OCI-LY3 (cell line): ENCODE results near the gene GRP.

Experiments used
- H2AFZ ChIP-seq: fragments of 200-600, 300-600 bp; shearing (Covaris generic); 2 replicates; pipeline ENCODE4 v1.6.0; 2014; ENCODE audit warnings: antibody characterized with exemption, low read depth, low read length
- H3K27ac ChIP-seq: fragments of 200-600, 300-600 bp; sonication (generic); 2 replicates; pipeline ENCODE4 v1.5.1; 2014; ENCODE audit warnings: mild to moderate bottlenecking, low read length, moderate library complexity, mixed read lengths
- H3K27me3 ChIP-seq: fragments of 200-600, 300-600 bp; sonication (generic); 2 replicates; pipeline ENCODE4 v1.6.1; 2014; ENCODE audit warnings: low read depth, low read length, mixed read lengths
- H3K36me3 ChIP-seq: fragments of 200-600, 300-600 bp; sonication (generic); replicated peaks from 2 replicates; pipeline ENCODE3; 2014; ENCODE audit warnings: low read depth, low read length, mixed read lengths
- H3K4me1 ChIP-seq: fragments of 300-600, 200-600 bp; sonication (generic); 2 replicates; pipeline ENCODE4 v1.6.1; 2014; ENCODE audit warnings: low read length, mixed read lengths
- H3K4me2 ChIP-seq: fragments of 200-600, 300-600 bp; sonication (generic); 2 replicates; pipeline ENCODE4 v1.6.1; 2014; ENCODE audit warnings: low read length, mixed read lengths
- H3K4me3 ChIP-seq: fragments of 300-600, 200-600 bp; sonication (generic); 2 replicates; pipeline ENCODE4 v1.5.1; 2014; ENCODE audit warnings: antibody characterized with exemption, mild to moderate bottlenecking, low read length, moderate library complexity
- H3K79me2 ChIP-seq: fragments of 300-600, 200-600 bp; shearing (Covaris generic); 2 replicates; pipeline ENCODE4 v1.6.1; 2014; ENCODE audit warnings: mild to moderate bottlenecking, low read length, mixed read lengths
- H3K9ac ChIP-seq: fragments of 300-600, 200-600 bp; shearing (Covaris generic); 2 replicates; pipeline ENCODE4 v1.6.0; 2014; ENCODE audit warnings: mild to moderate bottlenecking, low read length, moderate library complexity
- H3K9me3 ChIP-seq: fragments of 200-600, 300-600 bp; shearing (Covaris generic); 2 replicates; pipeline ENCODE4 v1.6.1; 2014; ENCODE audit warnings: low read length, mixed read lengths; ENCODE audit not compliant: insufficient read depth
- H4K20me1 ChIP-seq: fragments of 200-600, 300-600 bp; sonication (generic); 2 replicates; pipeline ENCODE4 v1.6.1; 2016; ENCODE audit warnings: low read length, mixed read lengths; ENCODE audit not compliant: insufficient read depth
- CTCF ChIP-seq: fragments of 200-600, 300-600 bp; sonication (generic); IDR thresholded peaks from 2 replicates; pipeline ENCODE4 v1.5.1; 2014; ENCODE audit warnings: antibody characterized with exemption, low read length, low read depth
- EZH2phosphoT487 ChIP-seq: fragments of 200-600 bp; shearing (Covaris generic); IDR thresholded peaks from 2 replicates; pipeline ENCODE4 v1.6.1; 2018; ENCODE audit warnings: antibody characterized with exemption, mixed run types, low read depth

Gene GRP

DNA sequence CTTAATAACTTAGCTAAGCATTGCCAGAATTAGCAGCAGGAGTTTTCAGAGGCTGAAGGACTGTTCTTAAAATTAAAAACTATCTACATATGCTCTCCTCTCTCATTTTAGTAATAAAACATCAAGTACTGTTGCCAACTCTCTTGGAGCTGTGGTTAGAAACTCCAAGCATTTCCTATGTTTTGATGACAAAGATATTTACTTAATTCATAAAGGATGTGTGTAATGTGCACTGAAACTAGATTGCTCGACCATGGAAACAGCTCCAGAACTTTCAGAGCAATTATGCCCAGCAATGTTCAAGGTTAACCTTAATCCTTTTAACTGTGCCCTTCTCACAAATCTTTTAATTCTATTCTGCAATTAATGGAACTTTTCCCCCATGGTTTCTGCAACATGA, 8.4 kb downstream of the GRP start:
- H3K79me2 ChIP-seq: no peaks in the 10 kb centered on the region
- H3K27me3 ChIP-seq: peaks cover 65% of the 10 kb centered on the region
- peaks cover 14% of the 10 kb centered on the region for H3K4me1 ChIP-seq
- H3K36me3 ChIP-seq: no peaks in the 10 kb centered on the region
- no peaks in the 10 kb centered on the region for H4K20me1 ChIP-seq
- H3K4me2 ChIP-seq: no peak overlapping the region
- no peak overlapping the region for H3K27ac ChIP-seq
- no peaks in the 10 kb centered on the region for H3K9me3 ChIP-seq
- no peak overlapping the region for H2AFZ ChIP-seq
- H3K4me3 ChIP-seq: no peak overlapping the region
- TF ChIP-seq CTCF: no peak
- TF ChIP-seq EZH2phosphoT487: no peak
- H3K9ac ChIP-seq: no peak overlapping the region

DNA sequence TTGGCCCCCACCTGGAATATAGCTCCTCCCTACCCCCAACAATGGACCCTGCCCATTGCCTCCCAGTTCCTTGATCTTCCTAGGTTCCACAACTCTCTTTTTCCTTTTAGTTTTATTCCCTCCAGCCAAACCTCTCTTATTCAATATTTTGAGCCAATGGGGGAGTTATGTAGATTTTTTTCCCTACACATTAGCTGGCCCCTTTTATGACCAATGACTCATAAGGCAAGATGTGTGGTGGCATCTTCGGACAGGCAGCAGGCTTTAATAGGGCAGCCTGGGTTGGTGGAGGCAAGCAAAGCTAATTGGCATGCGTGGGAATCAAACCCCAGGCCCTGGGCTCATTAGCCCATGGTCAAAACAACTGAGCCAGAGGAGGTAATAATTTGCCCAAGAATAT, 9.2 kb downstream of the GRP start:
- no peak overlapping the region for H2AFZ ChIP-seq
- H4K20me1 ChIP-seq: no peaks in the 10 kb centered on the region
- TF ChIP-seq EZH2phosphoT487: no peak
- TF ChIP-seq CTCF: no peak
- no peaks in the 10 kb centered on the region for H3K36me3 ChIP-seq
- no peak overlapping the region for H3K9ac ChIP-seq
- peaks cover 59% of the 10 kb centered on the region for H3K27me3 ChIP-seq
- H3K4me3 ChIP-seq: no peak overlapping the region
- H3K4me2 ChIP-seq: no peak overlapping the region
- H3K27ac ChIP-seq: no peak overlapping the region
- H3K79me2 ChIP-seq: no peaks in the 10 kb centered on the region
- no peaks in the 10 kb centered on the region for H3K9me3 ChIP-seq
- H3K4me1 ChIP-seq: peaks cover 14% of the 10 kb centered on the region

GRCh38 chr18:59229701-59230443, 9.9 kb downstream of the GRP start:
- no peaks in the 10 kb centered on the region for H3K9me3 ChIP-seq
- H3K9ac ChIP-seq: no peak overlapping the region
- TF ChIP-seq CTCF (no peak), EZH2phosphoT487 (no peak)
- no peaks in the 10 kb centered on the region for H3K79me2 ChIP-seq
- no peak overlapping the region for H3K4me3 ChIP-seq
- peaks cover 52% of the 10 kb centered on the region for H3K27me3 ChIP-seq
- peaks cover 14% of the 10 kb centered on the region for H3K4me1 ChIP-seq
- no peak overlapping the region for H3K4me2 ChIP-seq
- H3K27ac ChIP-seq: no peak overlapping the region
- no peaks in the 10 kb centered on the region for H3K36me3 ChIP-seq
- H4K20me1 ChIP-seq: no peaks in the 10 kb centered on the region
- H2AFZ ChIP-seq: no peak overlapping the region

GRCh38 chr18:59231114-59231513, 11.2 kb downstream of the GRP start:
- Histone ChIP-seq H3K4me1 (peaks cover 11% of the 10 kb centered on the region), H2AFZ (no peak overlapping the region), H3K9me3 (no peaks in the 10 kb centered on the region), H3K27me3 (peaks cover 50% of the 10 kb centered on the region), H3K9ac (no peak overlapping the region), H3K4me2 (no peak overlapping the region), H4K20me1 (no peaks in the 10 kb centered on the region), H3K79me2 (no peaks in the 10 kb centered on the region), H3K4me3 (no peak overlapping the region), H3K27ac (no peak overlapping the region), H3K36me3 (no peaks in the 10 kb centered on the region)
- TF ChIP-seq CTCF (no peak), EZH2phosphoT487 (no peak)
